ENCODE results near the gene MGLL. TPM values are rescaled to one million over a fixed set of nuclear protein-coding genes. Genes with fewer than 3 reads are reported as not detected.

The MGLL gene
- total RNA-seq, 3 donors from 2014 or later: 212 to 515 (median 221) TPM

DNA sequence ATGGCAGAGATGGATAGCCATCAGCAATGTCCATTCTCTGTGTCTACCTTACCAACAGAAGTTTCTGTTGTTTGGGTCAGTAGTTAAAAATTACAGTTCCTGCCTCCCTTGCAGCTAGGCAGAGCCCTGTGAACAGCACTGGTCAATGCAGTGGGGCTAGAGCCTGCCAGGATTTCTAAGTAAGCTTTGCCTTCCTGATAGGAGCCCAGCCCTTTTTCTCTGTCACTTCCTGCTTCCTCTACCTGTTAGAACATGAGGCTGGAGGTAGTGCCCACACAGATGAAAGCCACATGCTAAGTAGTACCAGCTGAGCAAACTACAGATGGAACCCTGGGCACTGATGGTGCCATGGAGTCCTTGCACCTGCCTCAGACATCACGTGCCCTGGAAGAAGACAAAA lies 45.0 kb downstream of the MGLL start:
- no peak overlapping the region for H3K4me3 ChIP-seq
- intact Hi-C loops (cut with DNase I, micrococcal nuclease): no loop called here
- peaks cover 8% of the 10 kb centered on the region for H3K4me1 ChIP-seq (ENCODE audit: low read depth)
- no peaks in the 10 kb centered on the region for H3K36me3 ChIP-seq (ENCODE audit: low read depth)
- ATAC-seq (peak; percentile 68), DNase-seq (peak in 1 of 3 donors; percentile 14)
- no peak for TF ChIP-seq CTCF (IDR thresholded peaks at IDR 0.05)
- H3K9me3 ChIP-seq: no peaks in the 10 kb centered on the region

DNA sequence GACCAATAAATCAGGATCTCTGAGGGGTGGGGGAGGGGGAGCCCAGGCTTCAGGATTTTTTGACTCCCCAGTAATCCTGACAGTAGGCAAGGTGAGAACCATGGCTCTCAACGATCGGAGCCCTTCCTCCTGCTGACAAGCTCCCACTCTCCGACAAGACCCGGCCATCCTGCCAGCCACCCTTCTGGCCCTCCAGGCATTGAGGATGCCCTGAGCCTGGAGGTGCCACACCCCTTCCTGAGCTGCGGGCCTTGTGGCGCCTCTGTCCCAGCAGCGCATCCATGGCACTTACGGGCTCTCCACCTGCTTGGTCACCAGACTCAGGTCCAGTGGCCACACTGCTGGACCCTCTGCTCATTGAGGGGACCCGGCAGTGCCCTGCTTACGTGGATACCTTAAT lies 46.0 kb downstream of the MGLL start:
- no peak overlapping the region for H3K4me3 ChIP-seq
- H3K36me3 ChIP-seq (ENCODE audit: low read depth): no peaks in the 10 kb centered on the region
- intact Hi-C loops (cut with DNase I, micrococcal nuclease): no loop called here
- ATAC-seq (no peak), DNase-seq (peak in 1 of 3 donors; percentile 22)
- H3K4me1 ChIP-seq (ENCODE audit: low read depth): peaks cover 8% of the 10 kb centered on the region
- TF ChIP-seq CTCF (IDR thresholded peaks at IDR 0.05): no peak
- no peaks in the 10 kb centered on the region for H3K9me3 ChIP-seq

DNA sequence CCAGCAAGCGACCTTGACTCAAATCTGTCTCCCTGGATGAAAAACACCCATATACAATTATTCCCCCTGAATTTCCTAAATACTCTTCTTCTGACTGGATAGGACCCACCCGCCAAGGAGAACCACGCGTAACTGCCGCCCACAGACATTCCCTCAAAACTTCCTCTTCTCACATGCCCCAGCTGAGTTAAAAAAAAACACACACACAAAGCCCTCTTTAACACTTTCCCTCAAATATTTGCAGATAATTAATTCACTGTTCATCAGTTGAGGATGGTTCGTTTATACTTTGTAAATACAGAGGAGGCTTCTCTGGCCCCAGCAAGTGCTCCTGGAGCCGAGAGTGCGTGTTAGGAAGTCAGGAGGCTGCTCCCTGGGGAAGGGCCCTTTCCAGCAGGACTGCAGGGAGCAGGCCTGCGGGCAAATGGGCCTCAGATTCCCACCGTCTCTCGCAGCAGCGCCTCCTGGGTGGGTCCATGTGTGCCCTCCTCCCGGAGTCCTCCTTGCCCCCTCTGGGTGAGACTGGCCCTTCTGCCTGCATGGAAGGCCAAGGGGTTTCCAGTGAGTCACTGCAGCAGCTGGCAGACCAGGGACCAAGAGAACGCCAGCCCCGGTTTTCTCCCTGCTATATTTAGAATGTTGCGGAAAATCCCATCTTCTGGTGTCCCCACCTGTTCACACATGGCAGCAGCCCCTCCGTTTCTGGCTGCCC lies 46.8 kb downstream of the MGLL start:
- intact Hi-C loops (cut with DNase I, micrococcal nuclease): no loop called here
- Histone ChIP-seq H3K36me3 (ENCODE audit: low read depth) (no peaks in the 10 kb centered on the region), H3K4me1 (ENCODE audit: low read depth) (peaks cover 8% of the 10 kb centered on the region), H3K9me3 (no peaks in the 10 kb centered on the region), H3K4me3 (no peak overlapping the region)
- peak; percentile 3 for ATAC-seq
- DNase-seq: peak in 1 of 3 donors; percentile 37
- TF ChIP-seq CTCF (IDR thresholded peaks at IDR 0.05): no peak

- Histone ChIP-seq H3K9me3 (no peaks in the 10 kb centered on the region), H3K4me3 (no peak overlapping the region), H3K36me3 (ENCODE audit: low read depth) (no peaks in the 10 kb centered on the region), H3K4me1 (ENCODE audit: low read depth) (peaks cover 8% of the 10 kb centered on the region)
- peak in 1 of 3 donors; percentile 9 for DNase-seq
- ATAC-seq: no peak
- no peak for TF ChIP-seq CTCF (IDR thresholded peaks at IDR 0.05)
- intact Hi-C loops (cut with DNase I, micrococcal nuclease): no loop called here
These were observed 47.7 kb downstream of the MGLL start for GRCh38 chr3:127774647-127775046.

DNA sequence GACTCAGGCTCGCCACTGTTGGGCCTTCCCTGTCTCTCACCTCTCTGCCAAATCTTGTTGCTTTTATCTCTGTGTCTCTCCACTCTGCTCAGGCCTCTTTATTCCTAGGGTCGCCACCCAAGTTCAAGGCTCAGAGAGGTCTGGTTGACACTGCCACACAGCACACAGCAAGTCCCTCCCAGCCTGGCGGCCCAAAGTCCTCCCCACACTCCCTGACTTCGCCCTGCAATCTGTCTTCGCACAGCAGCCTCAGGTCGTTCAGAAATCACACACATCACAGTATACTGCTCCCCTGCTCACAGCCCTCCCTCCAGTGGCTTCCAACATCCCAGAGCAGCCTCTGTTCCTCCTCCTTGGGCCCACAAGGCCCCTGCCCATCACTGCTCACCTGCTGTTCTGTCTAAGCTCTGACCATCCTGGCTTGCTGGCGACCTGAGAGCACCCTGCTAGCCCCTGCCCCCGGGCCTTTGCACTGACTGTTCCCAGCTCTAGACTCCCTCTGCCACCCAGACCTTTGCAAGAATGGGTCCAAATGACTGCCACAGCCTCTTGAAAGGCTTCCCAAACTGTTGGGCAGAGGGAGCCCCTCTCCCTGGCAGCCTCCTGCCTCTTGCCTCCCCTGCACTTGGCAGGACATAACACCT lies 48.4 kb downstream of the MGLL start:
- TF ChIP-seq CTCF (IDR thresholded peaks at IDR 0.05): no peak
- ATAC-seq (peak; percentile 16), DNase-seq (peak in 1 of 3 donors; percentile 20)
- Histone ChIP-seq H3K36me3 (ENCODE audit: low read depth) (no peaks in the 10 kb centered on the region), H3K4me1 (ENCODE audit: low read depth) (peaks cover 8% of the 10 kb centered on the region), H3K9me3 (no peaks in the 10 kb centered on the region), H3K4me3 (no peak overlapping the region)
- intact Hi-C loops (cut with DNase I, micrococcal nuclease): no loop called here

Measured in mucosa of descending colon (tissue), 3 donors.